Measurements from ENCODE around the gene DIP2C.
"Not testable (repeated sequence)": the region's sequence is repeated elsewhere in the genome, so short reads cannot be mapped to it uniquely, and the experiment has no call there.

Gene DIP2C

GRCh38 chr10:654647-654996 is 34.8 kb downstream of the DIP2C start:
- Histone ChIP-seq H3K9ac (ENCODE audit: low read length) (no peak overlapping the region), H3K36me3 (ENCODE audit: control insufficient read depth, insufficient read depth, low read length, severe bottlenecking) (no peaks in the 10 kb centered on the region)

GRCh38 chr10:653991-654646 is 35.3 kb downstream of the DIP2C start:
- no peaks in the 10 kb centered on the region for H3K9me3 ChIP-seq (ENCODE audit: control insufficient read depth, low read length)

More at GRCh38 chr10:654647-654996, 34.8 kb downstream of the DIP2C start:
- H3K9me3 ChIP-seq (ENCODE audit: control insufficient read depth, low read length) = no peaks in the 10 kb centered on the region
- no peak for DNase-seq (ENCODE audit: low read depth)
- H3K27me3 ChIP-seq (replicated peaks; ENCODE audit: control insufficient read depth, insufficient read depth, low read length) = no peaks in the 10 kb centered on the region
- peaks cover 14% of the 10 kb centered on the region for H3K4me1 ChIP-seq (ENCODE audit: control insufficient read depth, insufficient read depth, low read length)
- H3K4me3 ChIP-seq (ENCODE audit: low read length) = no peak overlapping the region

GRCh38 chr10:652832-653459 is 36.5 kb downstream of the DIP2C start:
- not testable (repeated sequence) for DNase-seq (ENCODE audit: low read depth); H3K9ac ChIP-seq (ENCODE audit: low read length); H3K36me3 ChIP-seq (ENCODE audit: control insufficient read depth, insufficient read depth, low read length, severe bottlenecking); H3K4me1 ChIP-seq (ENCODE audit: control insufficient read depth, insufficient read depth, low read length); H3K9me3 ChIP-seq (ENCODE audit: control insufficient read depth, low read length); H3K27me3 ChIP-seq (replicated peaks; ENCODE audit: control insufficient read depth, insufficient read depth, low read length); H3K4me3 ChIP-seq (ENCODE audit: low read length)

More at GRCh38 chr10:653991-654646, 35.3 kb downstream of the DIP2C start:
- H3K4me3 ChIP-seq (ENCODE audit: low read length) = no peak overlapping the region
- no peaks in the 10 kb centered on the region for H3K27me3 ChIP-seq (replicated peaks; ENCODE audit: control insufficient read depth, insufficient read depth, low read length)
- peaks cover 9% of the 10 kb centered on the region for H3K4me1 ChIP-seq (ENCODE audit: control insufficient read depth, insufficient read depth, low read length)
- no peak overlapping the region for H3K9ac ChIP-seq (ENCODE audit: low read length)
- no peak for DNase-seq (ENCODE audit: low read depth)
- no peaks in the 10 kb centered on the region for H3K36me3 ChIP-seq (ENCODE audit: control insufficient read depth, insufficient read depth, low read length, severe bottlenecking)

GRCh38 chr10:652233-652632 is 37.2 kb downstream of the DIP2C start:
- Histone ChIP-seq H3K9me3 (ENCODE audit: control insufficient read depth, low read length) (no peaks in the 10 kb centered on the region), H3K36me3 (ENCODE audit: control insufficient read depth, insufficient read depth, low read length, severe bottlenecking) (no peaks in the 10 kb centered on the region), H3K4me1 (ENCODE audit: control insufficient read depth, insufficient read depth, low read length) (no peaks in the 10 kb centered on the region), H3K4me3 (ENCODE audit: low read length) (no peak overlapping the region), H3K9ac (ENCODE audit: low read length) (no peak overlapping the region), H3K27me3 (replicated peaks; ENCODE audit: control insufficient read depth, insufficient read depth, low read length) (no peaks in the 10 kb centered on the region)
- DNase-seq (ENCODE audit: low read depth) = no peak

GRCh38 chr10:651692-652091 is 37.8 kb downstream of the DIP2C start:
- no peak overlapping the region for H3K4me3 ChIP-seq (ENCODE audit: low read length)
- no peaks in the 10 kb centered on the region for H3K36me3 ChIP-seq (ENCODE audit: control insufficient read depth, insufficient read depth, low read length, severe bottlenecking)
- no peak for DNase-seq (ENCODE audit: low read depth)
- no peaks in the 10 kb centered on the region for H3K27me3 ChIP-seq (replicated peaks; ENCODE audit: control insufficient read depth, insufficient read depth, low read length)
- no peaks in the 10 kb centered on the region for H3K4me1 ChIP-seq (ENCODE audit: control insufficient read depth, insufficient read depth, low read length)
- H3K9me3 ChIP-seq (ENCODE audit: control insufficient read depth, low read length) = no peaks in the 10 kb centered on the region
- H3K9ac ChIP-seq (ENCODE audit: low read length) = no peak overlapping the region

GRCh38 chr10:650886-651615 is 38.4 kb downstream of the DIP2C start:
- no peaks in the 10 kb centered on the region for H3K36me3 ChIP-seq (ENCODE audit: control insufficient read depth, insufficient read depth, low read length, severe bottlenecking)
- H3K9me3 ChIP-seq (ENCODE audit: control insufficient read depth, low read length) = no peaks in the 10 kb centered on the region
- H3K9ac ChIP-seq (ENCODE audit: low read length) = no peak overlapping the region
- DNase-seq (ENCODE audit: low read depth) = peak; percentile 31
- no peak overlapping the region for H3K4me3 ChIP-seq (ENCODE audit: low read length)
- H3K27me3 ChIP-seq (replicated peaks; ENCODE audit: control insufficient read depth, insufficient read depth, low read length) = no peaks in the 10 kb centered on the region
- H3K4me1 ChIP-seq (ENCODE audit: control insufficient read depth, insufficient read depth, low read length) = no peaks in the 10 kb centered on the region

GRCh38 chr10:650441-650851 is 39.0 kb downstream of the DIP2C start:
- no peaks in the 10 kb centered on the region for H3K27me3 ChIP-seq (replicated peaks; ENCODE audit: control insufficient read depth, insufficient read depth, low read length)
- no peak for DNase-seq (ENCODE audit: low read depth)
- H3K9me3 ChIP-seq (ENCODE audit: control insufficient read depth, low read length) = no peaks in the 10 kb centered on the region
- H3K9ac ChIP-seq (ENCODE audit: low read length) = no peak overlapping the region
- no peaks in the 10 kb centered on the region for H3K4me1 ChIP-seq (ENCODE audit: control insufficient read depth, insufficient read depth, low read length)
- H3K36me3 ChIP-seq (ENCODE audit: control insufficient read depth, insufficient read depth, low read length, severe bottlenecking) = no peaks in the 10 kb centered on the region
- no peak overlapping the region for H3K4me3 ChIP-seq (ENCODE audit: low read length)

GRCh38 chr10:649798-650440 is 39.5 kb downstream of the DIP2C start:
- Histone ChIP-seq H3K36me3 (ENCODE audit: control insufficient read depth, insufficient read depth, low read length, severe bottlenecking) (no peaks in the 10 kb centered on the region), H3K4me1 (ENCODE audit: control insufficient read depth, insufficient read depth, low read length) (no peaks in the 10 kb centered on the region), H3K9ac (ENCODE audit: low read length) (no peak overlapping the region), H3K9me3 (ENCODE audit: control insufficient read depth, low read length) (peaks cover 4% of the 10 kb centered on the region), H3K27me3 (replicated peaks; ENCODE audit: control insufficient read depth, insufficient read depth, low read length) (no peaks in the 10 kb centered on the region), H3K4me3 (ENCODE audit: low read length) (no peak overlapping the region)
- no peak for DNase-seq (ENCODE audit: low read depth)

GRCh38 chr10:649445-649797 is 40.0 kb downstream of the DIP2C start:
- H3K4me3 ChIP-seq (ENCODE audit: low read length) = no peak overlapping the region
- no peak for DNase-seq (ENCODE audit: low read depth)
- no peaks in the 10 kb centered on the region for H3K36me3 ChIP-seq (ENCODE audit: control insufficient read depth, insufficient read depth, low read length, severe bottlenecking)
- H3K9ac ChIP-seq (ENCODE audit: low read length) = no peak overlapping the region
- H3K27me3 ChIP-seq (replicated peaks; ENCODE audit: control insufficient read depth, insufficient read depth, low read length) = no peaks in the 10 kb centered on the region
- peaks cover 9% of the 10 kb centered on the region for H3K9me3 ChIP-seq (ENCODE audit: control insufficient read depth, low read length)
- no peaks in the 10 kb centered on the region for H3K4me1 ChIP-seq (ENCODE audit: control insufficient read depth, insufficient read depth, low read length)

- not testable (repeated sequence) for H3K9ac ChIP-seq (ENCODE audit: low read length); H3K4me3 ChIP-seq (ENCODE audit: low read length); H3K27me3 ChIP-seq (replicated peaks; ENCODE audit: control insufficient read depth, insufficient read depth, low read length); H3K4me1 ChIP-seq (ENCODE audit: control insufficient read depth, insufficient read depth, low read length); DNase-seq (ENCODE audit: low read depth); H3K9me3 ChIP-seq (ENCODE audit: control insufficient read depth, low read length); H3K36me3 ChIP-seq (ENCODE audit: control insufficient read depth, insufficient read depth, low read length, severe bottlenecking)
Observed at GRCh38 chr10:647019-647418, 42.4 kb downstream of the DIP2C start.

GRCh38 chr10:646118-646524 is 43.3 kb downstream of the DIP2C start:
- no peaks in the 10 kb centered on the region for H3K4me1 ChIP-seq (ENCODE audit: control insufficient read depth, insufficient read depth, low read length)
- DNase-seq (ENCODE audit: low read depth) = no peak
- no peak overlapping the region for H3K9ac ChIP-seq (ENCODE audit: low read length)
- no peaks in the 10 kb centered on the region for H3K27me3 ChIP-seq (replicated peaks; ENCODE audit: control insufficient read depth, insufficient read depth, low read length)
- no peaks in the 10 kb centered on the region for H3K36me3 ChIP-seq (ENCODE audit: control insufficient read depth, insufficient read depth, low read length, severe bottlenecking)
- no peak overlapping the region for H3K4me3 ChIP-seq (ENCODE audit: low read length)
- H3K9me3 ChIP-seq (ENCODE audit: control insufficient read depth, low read length) = peaks cover 9% of the 10 kb centered on the region

All from adipocyte (in vitro differentiated cells).